Thoracic aorta (tissue), 2 donors: ENCODE measurements around the gene RNF224. TPM values are rescaled to one million over a fixed set of nuclear protein-coding genes. Genes with fewer than 3 reads are reported as not detected.

Experiments
- ATAC-seq: fragments of 150-250 bp; one replicate; pipeline ENCODE4 v1.8.0; 2017; ENCODE audit warnings: low read depth; ENCODE audit not compliant: insufficient number of reproducible peaks, low FRiP score
- DNase-seq: peaks from one replicate; pipeline ENCODE4 v3.0.0-alpha.2; 2020; ENCODE audit warnings: low spot score
- H3K27ac ChIP-seq, 2 donors: fragments of 200-600 bp; sonication (generic); 1 replicate in 1 of 2; 2 replicates in 1 of 2; pipeline ENCODE4 v1.5.1; 2016; ENCODE audit warnings: mild to moderate bottlenecking in 2 of 2, moderate library complexity in 2 of 2
- H3K27me3 ChIP-seq: fragments of 200-600 bp; sonication (generic); replicated peaks from 2 replicates; pipeline ENCODE4 v1.6.0; 2016; ENCODE audit warnings: mild to moderate bottlenecking; ENCODE audit not compliant: insufficient read depth
- H3K36me3 ChIP-seq: fragments of 200-600 bp; sonication (generic); one replicate; pipeline ENCODE4 v1.5.1; 2016
- H3K4me1 ChIP-seq, 2 donors: fragments of 200-600 bp; sonication (generic); 1 replicate in 1 of 2; 2 replicates in 1 of 2; pipeline versions ENCODE4 v1.5.1 to v1.6.0; 2016; ENCODE audit warnings: low read depth in 2 of 2, mild to moderate bottlenecking in 1 of 2; ENCODE audit not compliant: control insufficient read depth in 1 of 2
- H3K4me3 ChIP-seq: fragments of 200-600 bp; sonication (generic); 2 replicates; pipeline ENCODE4 v1.5.1; 2016; ENCODE audit warnings: mild to moderate bottlenecking
- H3K9me3 ChIP-seq: fragments of 200-600 bp; sonication (generic); 2 replicates; pipeline ENCODE4 v1.5.1; 2016
- CTCF ChIP-seq: fragments of 200-600 bp; sonication (generic); IDR thresholded peaks from one replicate; pipeline ENCODE4 v1.5.1; 2019; ENCODE audit warnings: antibody characterized with exemption
- total RNA-seq, 2 donors: library from RNA; depleted of rRNA; stranded (reverse); fragments of >200 nt; gene quantifications; one replicate each; pipeline versions ENCODE4 v1.1.0 to v1.2.3, GENCODE V29; 2016

Gene RNF224
- total RNA-seq, 2 donors from 2014 or later, result not detected

- Histone ChIP-seq H3K36me3 (no peaks in the 10 kb centered on the region), H3K27ac (no peak overlapping the region), H3K4me1 (peaks cover 7 to 19% of the 10 kb centered on the region in 2 donors), H3K27me3 (no peaks in the 10 kb centered on the region), H3K4me3 (no peak overlapping the region), H3K9me3 (no peaks in the 10 kb centered on the region)
- no peak for ATAC-seq
- no peak for DNase-seq
- TF ChIP-seq CTCF, result no peak
These were observed 7.5 kb upstream of the RNF224 start for GRCh38 chr9:137219757-137220316.

GRCh38 chr9:137220317-137221094 lies 6.8 kb upstream of the RNF224 start:
- H3K4me3 ChIP-seq, result no peak overlapping the region
- ATAC-seq (no peak), DNase-seq (no peak)
- no peaks in the 10 kb centered on the region for H3K9me3 ChIP-seq
- no peaks in the 10 kb centered on the region for H3K36me3 ChIP-seq
- no peak overlapping the region for H3K27ac ChIP-seq
- no peaks in the 10 kb centered on the region for H3K27me3 ChIP-seq
- H3K4me1 ChIP-seq, result peaks cover 7 to 19% of the 10 kb centered on the region in 2 donors
- TF ChIP-seq CTCF, result no peak

GRCh38 chr9:137221095-137221505 lies 6.2 kb upstream of the RNF224 start:
- Histone ChIP-seq H3K27me3 (no peaks in the 10 kb centered on the region), H3K27ac (no peak overlapping the region), H3K36me3 (no peaks in the 10 kb centered on the region), H3K9me3 (no peaks in the 10 kb centered on the region), H3K4me1 (peaks cover 7 to 19% of the 10 kb centered on the region in 2 donors), H3K4me3 (no peak overlapping the region)
- TF ChIP-seq CTCF, result no peak
- ATAC-seq, result no peak
- no peak for DNase-seq

- peaks cover 7 to 19% of the 10 kb centered on the region in 2 donors for H3K4me1 ChIP-seq
- H3K27ac ChIP-seq, result no peak overlapping the region
- H3K9me3 ChIP-seq, result no peaks in the 10 kb centered on the region
- H3K36me3 ChIP-seq, result no peaks in the 10 kb centered on the region
- peak overlapping the region; percentile 63 for H3K4me3 ChIP-seq
- H3K27me3 ChIP-seq, result no peaks in the 10 kb centered on the region
- TF ChIP-seq CTCF, result no peak
- no peak for ATAC-seq
- DNase-seq, result no peak
These were observed 5.7 kb upstream of the RNF224 start for GRCh38 chr9:137221506-137222111.
